COLO668 (cell line): ENCODE results near the gene ELOVL6.

Experiments used
- DNase-seq: peaks from one replicate; lab custom pipeline; 2025; ENCODE audit not compliant: unreplicated experiment; lab: John Stamatoyannopoulos, UW

Gene ELOVL6

DNA sequence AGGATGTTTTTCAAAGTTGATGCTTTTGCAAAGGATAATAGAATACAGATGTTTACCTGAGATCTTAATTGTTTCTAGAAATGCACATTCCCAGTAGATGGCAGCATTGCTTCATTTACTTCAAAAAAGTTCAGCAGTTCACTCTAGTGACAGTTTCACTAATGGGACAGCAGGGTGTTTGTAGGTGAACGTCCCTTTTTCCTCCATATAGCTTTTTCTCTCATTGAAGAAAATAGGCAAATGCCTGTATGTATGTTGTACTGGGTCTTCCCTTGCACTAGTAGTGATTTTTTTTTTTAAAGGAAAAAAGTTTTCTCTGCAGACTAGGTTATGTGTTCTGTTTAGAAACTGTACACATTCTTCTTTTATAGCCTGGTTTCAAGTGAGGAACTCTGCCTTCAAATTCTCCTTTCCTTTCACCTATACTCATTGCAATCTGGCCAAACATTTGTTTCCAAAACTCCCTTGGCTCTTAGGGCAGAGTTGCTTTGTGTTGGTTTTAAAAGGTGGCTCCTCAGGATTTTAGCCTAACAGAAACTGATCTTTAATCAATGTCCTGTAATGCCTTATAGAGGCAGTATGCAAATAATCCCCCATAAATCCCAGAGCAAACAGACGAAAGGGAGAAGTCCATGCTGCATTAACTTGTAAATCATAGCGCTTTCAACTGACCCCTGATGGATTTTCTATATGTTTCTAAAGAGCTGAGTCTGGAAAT is 199.4 kb downstream of the ELOVL6 start:
- peak; percentile 9 for DNase-seq

DNA sequence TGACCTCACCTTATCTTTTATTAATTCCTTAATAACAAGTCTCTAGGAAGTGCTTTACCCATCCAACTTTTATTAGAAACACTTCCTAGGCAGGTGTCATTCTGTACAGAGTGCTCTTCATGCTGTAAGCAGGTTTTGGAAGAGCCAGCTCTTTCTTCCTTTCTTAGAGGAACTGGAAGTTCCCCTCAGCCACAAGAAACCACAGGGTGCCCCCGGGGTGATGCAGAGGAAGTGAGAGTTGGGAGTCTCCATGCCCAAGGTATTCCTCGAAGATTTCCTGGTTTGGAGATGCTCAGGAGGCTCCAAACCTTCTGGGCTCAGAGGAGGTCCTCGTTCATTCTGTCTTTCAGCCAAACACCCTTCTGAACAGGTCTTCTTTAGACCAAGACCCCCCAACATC is 201.9 kb downstream of the ELOVL6 start:
- no peak for DNase-seq
